GM23338 (cell line): ENCODE results near the gene RFX2. TPM values are rescaled to one million over a fixed set of nuclear protein-coding genes. Genes with fewer than 3 reads are reported as not detected.

ENCODE experiments used
- EZH2phosphoT487 ChIP-seq: fragments of 200-600 bp; sonication (generic); IDR thresholded peaks from one replicate; pipeline ENCODE4 v1.8.1; 2018; ENCODE audit warnings: antibody characterized with exemption; ENCODE audit not compliant: unreplicated experiment
- JUNB ChIP-seq: IDR thresholded peaks from one replicate; pipeline ENCODE4 v1.6.1; 2016; ENCODE audit warnings: antibody characterized with exemption; ENCODE audit not compliant: unreplicated experiment
- polyA plus RNA-seq: library from polyadenylated mRNA; unstranded; fragments of >200 nt; fragmentation: Nextera tagmentation; extraction: Ambion mirVana; gene quantifications from 2 replicates; pipeline ENCODE4 v1.2.1, GENCODE V29; 2016
- total RNA-seq: library from RNA; depleted of rRNA; stranded (reverse); fragments of >200 nt; shearing (Covaris generic); gene quantifications from 2 replicates; pipeline ENCODE4 v1.2.3, GENCODE V29; 2014
- TF ChIP-seq, protein P1 (sequence below): fragments of 250-450 bp; sonication (Bioruptor Pico); IDR thresholded peaks from 2 replicates; pipeline ENCODE4 v1.5.0; 2020; ENCODE audit warnings: mild to moderate bottlenecking, moderate library complexity
- TF ChIP-seq, protein P2 (sequence below): IDR thresholded peaks from one replicate; pipeline ENCODE4 v1.6.1; 2018; ENCODE audit warnings: antibody characterized with exemption; ENCODE audit not compliant: unreplicated experiment
- TF ChIP-seq, protein P3 (sequence below), 2 experiments: fragments of 200-600 bp in 1 of 2; sonication (generic) in 1 of 2; conservative IDR thresholded peaks; 2 replicates each; pipeline versions ENCODE4 v1.5.1 to v1.6.1; 2016 to 2017; ENCODE audit warnings: antibody characterized with exemption in 2 of 2, low read depth in 2 of 2, mild to moderate bottlenecking in 2 of 2, moderate library complexity in 1 of 2

The RFX2 gene
- total and polyA plus RNA-seq, 2 experiments from 2014 or later = 4.6 to 13.0 TPM

DNA sequence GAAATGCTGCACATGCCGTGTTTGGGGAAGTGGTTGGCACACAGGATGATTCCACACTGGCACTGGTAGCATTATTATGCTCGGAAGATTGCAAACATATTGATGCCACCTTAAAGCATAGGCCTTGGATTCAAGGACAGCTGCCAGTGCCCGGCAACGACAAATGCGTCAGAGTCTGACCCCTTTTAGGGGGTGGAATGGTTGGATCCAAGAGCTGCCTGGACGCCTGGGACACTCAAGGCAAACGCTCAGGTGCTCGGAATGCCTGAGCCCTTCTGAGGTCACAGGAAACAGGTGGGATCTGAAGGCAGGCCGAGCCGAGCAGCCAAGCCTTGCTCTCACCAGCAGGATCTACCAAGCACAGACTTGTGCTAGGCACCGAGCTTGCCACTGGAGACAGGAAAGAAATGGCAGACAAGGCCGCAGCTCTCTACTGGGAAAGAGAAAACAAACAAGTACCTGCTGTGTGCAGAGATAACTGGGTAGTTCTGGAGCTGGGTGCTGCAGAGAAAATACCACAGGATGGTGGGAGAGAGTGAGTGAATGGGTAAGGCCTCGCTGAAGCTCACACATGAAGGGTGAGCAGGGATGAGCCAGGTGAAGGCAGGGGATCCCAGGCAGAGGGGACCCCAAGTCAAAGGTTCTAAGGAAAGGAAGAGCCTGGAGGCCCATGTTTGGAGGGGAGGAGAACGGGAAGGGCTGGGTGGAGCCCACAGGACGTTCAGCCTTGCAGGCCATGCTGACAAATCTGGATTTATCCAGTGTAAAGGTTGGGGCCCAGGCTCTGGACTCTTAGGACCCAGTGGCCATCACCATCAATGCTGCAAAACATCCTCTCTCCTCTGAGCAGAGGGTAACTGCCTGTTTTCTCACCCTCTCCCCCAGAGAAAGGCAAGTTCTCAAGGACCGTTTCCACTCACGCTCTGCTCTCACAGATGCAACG lies 141.6 kb downstream of the RFX2 start (continued):
- TF ChIP-seq, protein P1, sequence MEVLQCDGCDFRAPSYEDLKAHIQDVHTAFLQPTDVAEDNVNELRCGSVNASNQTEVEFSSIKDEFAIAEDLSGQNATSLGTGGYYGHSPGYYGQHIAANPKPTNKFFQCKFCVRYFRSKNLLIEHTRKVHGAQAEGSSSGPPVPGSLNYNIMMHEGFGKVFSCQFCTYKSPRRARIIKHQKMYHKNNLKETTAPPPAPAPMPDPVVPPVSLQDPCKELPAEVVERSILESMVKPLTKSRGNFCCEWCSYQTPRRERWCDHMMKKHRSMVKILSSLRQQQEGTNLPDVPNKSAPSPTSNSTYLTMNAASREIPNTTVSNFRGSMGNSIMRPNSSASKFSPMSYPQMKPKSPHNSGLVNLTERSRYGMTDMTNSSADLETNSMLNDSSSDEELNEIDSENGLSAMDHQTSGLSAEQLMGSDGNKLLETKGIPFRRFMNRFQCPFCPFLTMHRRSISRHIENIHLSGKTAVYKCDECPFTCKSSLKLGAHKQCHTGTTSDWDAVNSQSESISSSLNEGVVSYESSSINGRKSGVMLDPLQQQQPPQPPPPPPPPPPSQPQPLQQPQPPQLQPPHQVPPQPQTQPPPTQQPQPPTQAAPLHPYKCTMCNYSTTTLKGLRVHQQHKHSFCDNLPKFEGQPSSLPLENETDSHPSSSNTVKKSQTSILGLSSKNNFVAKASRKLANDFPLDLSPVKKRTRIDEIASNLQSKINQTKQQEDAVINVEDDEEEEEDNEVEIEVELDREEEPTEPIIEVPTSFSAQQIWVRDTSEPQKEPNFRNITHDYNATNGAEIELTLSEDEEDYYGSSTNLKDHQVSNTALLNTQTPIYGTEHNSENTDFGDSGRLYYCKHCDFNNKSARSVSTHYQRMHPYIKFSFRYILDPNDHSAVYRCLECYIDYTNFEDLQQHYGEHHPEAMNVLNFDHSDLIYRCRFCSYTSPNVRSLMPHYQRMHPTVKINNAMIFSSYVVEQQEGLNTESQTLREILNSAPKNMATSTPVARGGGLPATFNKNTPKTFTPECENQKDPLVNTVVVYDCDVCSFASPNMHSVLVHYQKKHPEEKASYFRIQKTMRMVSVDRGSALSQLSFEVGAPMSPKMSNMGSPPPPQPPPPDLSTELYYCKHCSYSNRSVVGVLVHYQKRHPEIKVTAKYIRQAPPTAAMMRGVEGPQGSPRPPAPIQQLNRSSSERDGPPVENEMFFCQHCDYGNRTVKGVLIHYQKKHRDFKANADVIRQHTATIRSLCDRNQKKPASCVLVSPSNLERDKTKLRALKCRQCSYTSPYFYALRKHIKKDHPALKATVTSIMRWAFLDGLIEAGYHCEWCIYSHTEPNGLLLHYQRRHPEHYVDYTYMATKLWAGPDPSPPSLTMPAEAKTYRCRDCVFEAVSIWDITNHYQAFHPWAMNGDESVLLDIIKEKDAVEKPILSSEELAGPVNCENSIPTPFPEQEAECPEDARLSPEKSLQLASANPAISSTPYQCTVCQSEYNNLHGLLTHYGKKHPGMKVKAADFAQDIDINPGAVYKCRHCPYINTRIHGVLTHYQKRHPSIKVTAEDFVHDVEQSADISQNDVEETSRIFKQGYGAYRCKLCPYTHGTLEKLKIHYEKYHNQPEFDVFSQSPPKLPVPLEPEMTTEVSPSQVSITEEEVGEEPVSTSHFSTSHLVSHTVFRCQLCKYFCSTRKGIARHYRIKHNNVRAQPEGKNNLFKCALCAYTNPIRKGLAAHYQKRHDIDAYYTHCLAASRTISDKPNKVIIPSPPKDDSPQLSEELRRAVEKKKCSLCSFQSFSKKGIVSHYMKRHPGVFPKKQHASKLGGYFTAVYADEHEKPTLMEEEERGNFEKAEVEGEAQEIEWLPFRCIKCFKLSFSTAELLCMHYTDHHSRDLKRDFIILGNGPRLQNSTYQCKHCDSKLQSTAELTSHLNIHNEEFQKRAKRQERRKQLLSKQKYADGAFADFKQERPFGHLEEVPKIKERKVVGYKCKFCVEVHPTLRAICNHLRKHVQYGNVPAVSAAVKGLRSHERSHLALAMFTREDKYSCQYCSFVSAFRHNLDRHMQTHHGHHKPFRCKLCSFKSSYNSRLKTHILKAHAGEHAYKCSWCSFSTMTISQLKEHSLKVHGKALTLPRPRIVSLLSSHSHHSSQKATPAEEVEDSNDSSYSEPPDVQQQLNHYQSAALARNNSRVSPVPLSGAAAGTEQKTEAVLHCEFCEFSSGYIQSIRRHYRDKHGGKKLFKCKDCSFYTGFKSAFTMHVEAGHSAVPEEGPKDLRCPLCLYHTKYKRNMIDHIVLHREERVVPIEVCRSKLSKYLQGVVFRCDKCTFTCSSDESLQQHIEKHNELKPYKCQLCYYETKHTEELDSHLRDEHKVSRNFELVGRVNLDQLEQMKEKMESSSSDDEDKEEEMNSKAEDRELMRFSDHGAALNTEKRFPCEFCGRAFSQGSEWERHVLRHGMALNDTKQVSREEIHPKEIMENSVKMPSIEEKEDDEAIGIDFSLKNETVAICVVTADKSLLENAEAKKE (CRISPR knock-in tag) = no peak
- TF ChIP-seq, protein P2, sequence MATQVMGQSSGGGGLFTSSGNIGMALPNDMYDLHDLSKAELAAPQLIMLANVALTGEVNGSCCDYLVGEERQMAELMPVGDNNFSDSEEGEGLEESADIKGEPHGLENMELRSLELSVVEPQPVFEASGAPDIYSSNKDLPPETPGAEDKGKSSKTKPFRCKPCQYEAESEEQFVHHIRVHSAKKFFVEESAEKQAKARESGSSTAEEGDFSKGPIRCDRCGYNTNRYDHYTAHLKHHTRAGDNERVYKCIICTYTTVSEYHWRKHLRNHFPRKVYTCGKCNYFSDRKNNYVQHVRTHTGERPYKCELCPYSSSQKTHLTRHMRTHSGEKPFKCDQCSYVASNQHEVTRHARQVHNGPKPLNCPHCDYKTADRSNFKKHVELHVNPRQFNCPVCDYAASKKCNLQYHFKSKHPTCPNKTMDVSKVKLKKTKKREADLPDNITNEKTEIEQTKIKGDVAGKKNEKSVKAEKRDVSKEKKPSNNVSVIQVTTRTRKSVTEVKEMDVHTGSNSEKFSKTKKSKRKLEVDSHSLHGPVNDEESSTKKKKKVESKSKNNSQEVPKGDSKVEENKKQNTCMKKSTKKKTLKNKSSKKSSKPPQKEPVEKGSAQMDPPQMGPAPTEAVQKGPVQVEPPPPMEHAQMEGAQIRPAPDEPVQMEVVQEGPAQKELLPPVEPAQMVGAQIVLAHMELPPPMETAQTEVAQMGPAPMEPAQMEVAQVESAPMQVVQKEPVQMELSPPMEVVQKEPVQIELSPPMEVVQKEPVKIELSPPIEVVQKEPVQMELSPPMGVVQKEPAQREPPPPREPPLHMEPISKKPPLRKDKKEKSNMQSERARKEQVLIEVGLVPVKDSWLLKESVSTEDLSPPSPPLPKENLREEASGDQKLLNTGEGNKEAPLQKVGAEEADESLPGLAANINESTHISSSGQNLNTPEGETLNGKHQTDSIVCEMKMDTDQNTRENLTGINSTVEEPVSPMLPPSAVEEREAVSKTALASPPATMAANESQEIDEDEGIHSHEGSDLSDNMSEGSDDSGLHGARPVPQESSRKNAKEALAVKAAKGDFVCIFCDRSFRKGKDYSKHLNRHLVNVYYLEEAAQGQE = no peak
- TF ChIP-seq, protein P3, sequence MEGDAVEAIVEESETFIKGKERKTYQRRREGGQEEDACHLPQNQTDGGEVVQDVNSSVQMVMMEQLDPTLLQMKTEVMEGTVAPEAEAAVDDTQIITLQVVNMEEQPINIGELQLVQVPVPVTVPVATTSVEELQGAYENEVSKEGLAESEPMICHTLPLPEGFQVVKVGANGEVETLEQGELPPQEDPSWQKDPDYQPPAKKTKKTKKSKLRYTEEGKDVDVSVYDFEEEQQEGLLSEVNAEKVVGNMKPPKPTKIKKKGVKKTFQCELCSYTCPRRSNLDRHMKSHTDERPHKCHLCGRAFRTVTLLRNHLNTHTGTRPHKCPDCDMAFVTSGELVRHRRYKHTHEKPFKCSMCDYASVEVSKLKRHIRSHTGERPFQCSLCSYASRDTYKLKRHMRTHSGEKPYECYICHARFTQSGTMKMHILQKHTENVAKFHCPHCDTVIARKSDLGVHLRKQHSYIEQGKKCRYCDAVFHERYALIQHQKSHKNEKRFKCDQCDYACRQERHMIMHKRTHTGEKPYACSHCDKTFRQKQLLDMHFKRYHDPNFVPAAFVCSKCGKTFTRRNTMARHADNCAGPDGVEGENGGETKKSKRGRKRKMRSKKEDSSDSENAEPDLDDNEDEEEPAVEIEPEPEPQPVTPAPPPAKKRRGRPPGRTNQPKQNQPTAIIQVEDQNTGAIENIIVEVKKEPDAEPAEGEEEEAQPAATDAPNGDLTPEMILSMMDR (conservative IDR thresholded peaks at IDR 0.05; ENCODE audit: low read depth in 2 of 2) = no peak
- TF ChIP-seq JUNB = no peak
- TF ChIP-seq EZH2phosphoT487 = no peak
